K562 (cell line): ENCODE data around the gene CASP6. TPM values are rescaled to one million over a fixed set of nuclear protein-coding genes. Genes with fewer than 3 reads are reported as not detected.

Experiments used
- CBX5 ChIP-seq: IDR thresholded peaks from 2 replicates; pipeline ENCODE4 v1.6.1; 2014; ENCODE audit warnings: low read depth, borderline replicate concordance
- CREBBP ChIP-seq: IDR thresholded peaks from one replicate; pipeline ENCODE4 v1.6.1; 2012; ENCODE audit warnings: low read depth, mild to moderate bottlenecking, control low read depth, inconsistent platforms, low read length
- CTCF ChIP-seq, 3 experiments: IDR thresholded peaks in 2 of 3; conservative IDR thresholded peaks in 1 of 3; 2 replicates each; pipeline ENCODE4 v1.5.1; 2011 to 2012; ENCODE audit warnings: low read length in 3 of 3, mild to moderate bottlenecking in 3 of 3, control low read depth in 2 of 3, improper control_type of control experiment in 1 of 3, inconsistent platforms in 1 of 3, low read depth in 1 of 3, mixed read lengths in 1 of 3, moderate library complexity in 1 of 3; ENCODE audit not compliant: insufficient read depth in 2 of 3
- DPF2 ChIP-seq: fragments of 450-650 bp; IDR thresholded peaks from 2 replicates; pipeline ENCODE4 v1.6.1; 2016
- GABPB1 ChIP-seq: sonication (generic); formaldehyde crosslinking; IDR thresholded peaks from 2 replicates; pipeline ENCODE4 v1.8.0; 2022; ENCODE audit warnings: mild to moderate bottlenecking, missing genetic modification reagents
- MEF2A ChIP-seq: IDR thresholded peaks from 2 replicates; pipeline ENCODE4 v1.6.1; 2011; ENCODE audit warnings: low read depth, mild to moderate bottlenecking, low read length, moderate library complexity; ENCODE audit not compliant: control insufficient read depth
- MTA2 ChIP-seq: fragments of 450-650 bp; IDR thresholded peaks from 2 replicates; pipeline ENCODE4 v1.6.1; 2016; ENCODE audit warnings: low read depth
- PCBP1 ChIP-seq: fragments of 200-400 bp; formaldehyde crosslinking; IDR thresholded peaks from 2 replicates; pipeline ENCODE4 v1.6.1; 2018; ENCODE audit warnings: mild to moderate bottlenecking, low read depth, low read length; ENCODE audit not compliant: poor library complexity, severe bottlenecking
- PKNOX1 ChIP-seq: fragments of 450-650 bp; IDR thresholded peaks from 2 replicates; pipeline ENCODE4 v1.6.1; 2016
- POLR3A ChIP-seq: IDR thresholded peaks from 2 replicates; pipeline ENCODE4 v1.6.1; 2011; ENCODE audit warnings: borderline replicate concordance, mild to moderate bottlenecking, moderate library complexity; ENCODE audit not compliant: insufficient read length, insufficient read depth; ENCODE audit errors: extremely low read depth
- RBFOX2 ChIP-seq: fragments of 200-400 bp; formaldehyde crosslinking; IDR thresholded peaks from 2 replicates; pipeline ENCODE4 v1.6.1; 2017; ENCODE audit warnings: low read depth, mild to moderate bottlenecking, low read length, moderate library complexity
- SIN3B ChIP-seq: fragments of 450-650 bp; IDR thresholded peaks from 2 replicates; pipeline ENCODE4 v1.6.1; 2017; ENCODE audit warnings: low read depth, mild to moderate bottlenecking, moderate library complexity
- SMARCA4 ChIP-seq: fragments of 450-650 bp; IDR thresholded peaks from 2 replicates; pipeline ENCODE4 v1.6.1; 2016
- SRSF1 ChIP-seq: fragments of 200-400 bp; formaldehyde crosslinking; IDR thresholded peaks from 2 replicates; pipeline ENCODE4 v1.6.1; 2017; ENCODE audit warnings: mild to moderate bottlenecking, low read depth, low read length, moderate library complexity
- TRIM24 ChIP-seq, 2 experiments: fragments of 450-650 bp; IDR thresholded peaks; 2 replicates each; pipeline ENCODE4 v1.6.1; 2016
- ZBTB2 ChIP-seq: fragments of 450-650 bp; IDR thresholded peaks from 2 replicates; pipeline ENCODE4 v1.6.1; 2016; ENCODE audit warnings: antibody characterized with exemption
- ZNF175 ChIP-seq: fragments of 200-800 bp; sonication (Bioruptor generic); IDR thresholded peaks from 2 replicates; pipeline ENCODE4 v1.6.1; 2016; ENCODE audit warnings: low read depth, mild to moderate bottlenecking, missing genetic modification characterization, missing compliant biosample characterization
- ZNF263 ChIP-seq: sonication (generic); formaldehyde crosslinking; IDR thresholded peaks from 2 replicates; pipeline ENCODE4 v1.8.0; 2022; ENCODE audit warnings: mild to moderate bottlenecking, missing genetic modification reagents, borderline replicate concordance
- ZNF280B ChIP-seq: fragments of 250-450 bp; sonication (Bioruptor Pico); IDR thresholded peaks from 2 replicates; pipeline ENCODE4 v1.5.1; 2021; ENCODE audit warnings: mild to moderate bottlenecking
- ZNF398 ChIP-seq: fragments of 250-450 bp; sonication (Bioruptor Pico); IDR thresholded peaks from 2 replicates; pipeline ENCODE4 v1.8.0; 2021; ENCODE audit warnings: moderate library complexity, mild to moderate bottlenecking, inconsistent platforms
- ZNF668 ChIP-seq: fragments of 250-450 bp; sonication (Bioruptor Pico); IDR thresholded peaks from 2 replicates; pipeline ENCODE4 v1.8.0; 2022; ENCODE audit warnings: mild to moderate bottlenecking, inconsistent platforms
- polyA plus RNA-seq, 8 experiments: library from polyadenylated mRNA; depleted of rRNA in 4 of 8; stranded (reverse) in 5 of 8; unstranded in 3 of 8; fragments of >200 nt; fragmentation: Nextera tagmentation in 2 of 8; fragmentation: Illumina TruSeq in 1 of 8; extraction: Ambion mirVana in 2 of 8; extraction: Trizol in 1 of 8; gene quantifications; 2 replicates each; pipeline versions ENCODE4 v1.2.1 to v1.2.3, GENCODE V29; 2011 to 2014; ENCODE audit warnings: inconsistent platforms in 1 of 8, missing spikeins in 1 of 8
- total RNA-seq, 7 experiments: library from RNA; depleted of rRNA in 6 of 7; stranded (reverse); fragments of >200 nt in 6 of 7; fragmentation: Illumina TruSeq in 2 of 7; extraction: Trizol in 2 of 7; gene quantifications; 2 replicates each; pipeline versions ENCODE4 v1.2.1 to v1.2.3, GENCODE V29; 2011 to 2021; ENCODE audit warnings: low replicate concordance in 1 of 7

Gene CASP6
- total and polyA plus RNA-seq, 9 of the 15 experiments (the other 6 are each of a cell fraction or from before 2014, with no cell fraction given): 20.8 to 72.7 (median 39.1) TPM

GRCh38 chr4:109702950-109703663 is at the start of gene CASP6 (continued):
- TF ChIP-seq ZNF263: no peak
- TF ChIP-seq ZBTB2: 0 out of 2 replicates have a peak, but pooled peaks have one; percentile 21
- no peak for TF ChIP-seq POLR3A
- TF ChIP-seq MEF2A: no peak
- TF ChIP-seq DPF2: no peak
- no peak for TF ChIP-seq ZNF280B (CRISPR knock-in tag)
- TF ChIP-seq CTCF (IDR thresholded peaks at IDR 0.05 in 2 of 3, conservative IDR thresholded peaks at IDR 0.05 in 1 of 3; ENCODE audit: insufficient read depth in 2 of 3, low read depth in 1 of 3, low read length in 3 of 3): peak; percentile 76 to 86 (median 77)
- TF ChIP-seq SMARCA4: no peak
- no peak for TF ChIP-seq ZNF668 (CRISPR knock-in tag)
- 0 out of 2 replicates have a peak, but pooled peaks have one; percentile 21 for TF ChIP-seq SIN3B
- no peak for TF ChIP-seq CBX5
- TF ChIP-seq ZNF175 (CRISPR knock-in tag): no peak
- TF ChIP-seq CREBBP: no peak
- TF ChIP-seq ZNF398: no peak
- TF ChIP-seq GABPB1: 0 out of 2 replicates have a peak, but pooled peaks have one; percentile 45
- peak; percentile 77 for TF ChIP-seq RBFOX2
- TF ChIP-seq PKNOX1: no peak
- TF ChIP-seq TRIM24 (IDR thresholded peaks at IDR 0.05): no peak
- TF ChIP-seq SRSF1: no peak
- TF ChIP-seq MTA2: no peak
- no peak for TF ChIP-seq PCBP1
